ENCODE data around the gene SCAPER.
"Not testable (repeated sequence)": the region's sequence is repeated elsewhere in the genome, so short reads cannot be mapped to it uniquely, and the experiment has no call there.

The SCAPER gene

GRCh38 chr15:76309601-76310330, 595.4 kb downstream of the SCAPER start:
- DNase-seq, result no peak

- no peak for DNase-seq
Observed at GRCh38 chr15:76303909-76304308, 601.2 kb downstream of the SCAPER start.

- no peak for DNase-seq
Observed at GRCh38 chr15:76299786-76300185, 605.4 kb downstream of the SCAPER start.

GRCh38 chr15:76298986-76299385, 606.2 kb downstream of the SCAPER start:
- DNase-seq, result no peak

GRCh38 chr15:76297951-76298350, 607.2 kb downstream of the SCAPER start:
- not testable (repeated sequence) for DNase-seq
